Measurements from ENCODE around the gene BIK. TPM values are rescaled to one million over a fixed set of nuclear protein-coding genes. Genes with fewer than 3 reads are reported as not detected.

Gene BIK
- total and polyA plus RNA-seq, 4 donors = 2.7 to 7.6 (median 4.6) TPM

- DNase-seq (peak; percentile 84 to 89 (median 89)), ATAC-seq (ENCODE audit: insufficient read depth, low FRiP score) (peak; percentile 96)
- H3K9ac ChIP-seq (ENCODE audit: insufficient read depth in 1 of 2, low read length in 2 of 2) = peak within 1 kb of the TSS in 1 of 2 donors; percentile 33
- peaks cover 0 to 6% (median 0%) of the 10 kb centered on the region in 5 donors for H3K4me1 ChIP-seq (ENCODE audit: control insufficient read depth in 5 of 5, insufficient read depth in 5 of 5, low read length in 5 of 5)
- no peak for TF ChIP-seq CTCF (IDR thresholded peaks at IDR 0.05; ENCODE audit: control extremely low read depth, extremely low read depth)
- 3 to 5% methylated on average over 59 to 64 of the region's 64 CpGs for WGBS, 2 donors
- no peaks in the 10 kb centered on the region for H3K9me3 ChIP-seq (ENCODE audit: control insufficient read depth in 4 of 4, insufficient read depth in 3 of 4, low read length in 3 of 4)
- peak within 1 kb of the TSS; percentile 47 to 77 for H3K27ac ChIP-seq (ENCODE audit: low read depth in 1 of 2, low read length in 1 of 2)
- H3K4me3 ChIP-seq = peak within 1 kb of the TSS; percentile 88
- H3K27me3 ChIP-seq (ENCODE audit: control insufficient read depth in 3 of 3, insufficient read depth in 3 of 3, low read length in 2 of 3) = no peaks in the 10 kb centered on the region
- no peaks in the 10 kb centered on the region for H3K36me3 ChIP-seq (ENCODE audit: control insufficient read depth in 4 of 4, insufficient read depth in 4 of 4, low read length in 4 of 4)
These were observed 21.4 kb upstream of the BIK start, which contains the start of gene TTLL1 for GRCh38 chr22:43088984-43089717. Gene TTLL1 (minus strand): TSS chr22:43089391. CDS start chr22:43075586, 13,805 bp downstream.

- Histone ChIP-seq H3K4me3 (no peak overlapping the region), H3K9ac (ENCODE audit: insufficient read depth in 1 of 2, low read length in 2 of 2) (no peak overlapping the region), H3K4me1 (ENCODE audit: control insufficient read depth in 5 of 5, insufficient read depth in 5 of 5, low read length in 5 of 5) (peaks cover 0 to 6% (median 0%) of the 10 kb centered on the region in 5 donors), H3K27me3 (ENCODE audit: control insufficient read depth in 3 of 3, insufficient read depth in 3 of 3, low read length in 2 of 3) (no peaks in the 10 kb centered on the region), H3K36me3 (ENCODE audit: control insufficient read depth in 4 of 4, insufficient read depth in 4 of 4, low read length in 4 of 4) (no peaks in the 10 kb centered on the region), H3K9me3 (ENCODE audit: control insufficient read depth in 4 of 4, insufficient read depth in 3 of 4, low read length in 3 of 4) (no peaks in the 10 kb centered on the region), H3K27ac (ENCODE audit: low read depth in 1 of 2, low read length in 1 of 2) (peak overlapping the region in 1 of 2 donors; percentile 16)
- DNase-seq (peak; percentile 67 to 85 (median 84)), ATAC-seq (ENCODE audit: insufficient read depth, low FRiP score) (peak; percentile 36)
- TF ChIP-seq CTCF (IDR thresholded peaks at IDR 0.05; ENCODE audit: control extremely low read depth, extremely low read depth) = no peak
- 52 to 60% methylated on average over 6 of the region's 6 CpGs for WGBS, 2 donors
These were observed 20.3 kb upstream of the BIK start for GRCh38 chr22:43090130-43090789.

- WGBS, 2 donors = 37 to 50% methylated on average over 9 of the region's 9 CpGs
- ATAC-seq (ENCODE audit: insufficient read depth, low FRiP score) = no peak
These were observed 18.5 kb upstream of the BIK start for GRCh38 chr22:43092085-43092484.

More at GRCh38 chr22:43092085-43092484, 18.5 kb upstream of the BIK start:
- H3K4me3 ChIP-seq = no peak overlapping the region
- H3K27me3 ChIP-seq (ENCODE audit: control insufficient read depth in 3 of 3, insufficient read depth in 3 of 3, low read length in 2 of 3) = peaks cover 0 to 2% (median 0%) of the 10 kb centered on the region in 3 donors
- H3K27ac ChIP-seq (ENCODE audit: low read depth in 1 of 2, low read length in 1 of 2) = no peak overlapping the region
- peaks cover 0 to 5% (median 0%) of the 10 kb centered on the region in 5 donors for H3K4me1 ChIP-seq (ENCODE audit: control insufficient read depth in 5 of 5, insufficient read depth in 5 of 5, low read length in 5 of 5)
- H3K9me3 ChIP-seq (ENCODE audit: control insufficient read depth in 4 of 4, insufficient read depth in 3 of 4, low read length in 3 of 4) = peaks cover 0 to 5% (median 2%) of the 10 kb centered on the region in 4 donors
- no peak for TF ChIP-seq CTCF (IDR thresholded peaks at IDR 0.05; ENCODE audit: control extremely low read depth, extremely low read depth)
- no peak overlapping the region for H3K9ac ChIP-seq (ENCODE audit: insufficient read depth in 1 of 2, low read length in 2 of 2)
- no peak for DNase-seq
- no peaks in the 10 kb centered on the region for H3K36me3 ChIP-seq (ENCODE audit: control insufficient read depth in 4 of 4, insufficient read depth in 4 of 4, low read length in 4 of 4)
